Activated T-cell treated with anti-CD3 and anti-CD28 coated beads for 4 hours (primary cell): Measurements from ENCODE around the gene SORCS2.

Experiments used
- DNase-seq: peaks from one replicate; pipeline ENCODE4 v3.0.0-alpha.2; 2020

SORCS2 gene

DNA sequence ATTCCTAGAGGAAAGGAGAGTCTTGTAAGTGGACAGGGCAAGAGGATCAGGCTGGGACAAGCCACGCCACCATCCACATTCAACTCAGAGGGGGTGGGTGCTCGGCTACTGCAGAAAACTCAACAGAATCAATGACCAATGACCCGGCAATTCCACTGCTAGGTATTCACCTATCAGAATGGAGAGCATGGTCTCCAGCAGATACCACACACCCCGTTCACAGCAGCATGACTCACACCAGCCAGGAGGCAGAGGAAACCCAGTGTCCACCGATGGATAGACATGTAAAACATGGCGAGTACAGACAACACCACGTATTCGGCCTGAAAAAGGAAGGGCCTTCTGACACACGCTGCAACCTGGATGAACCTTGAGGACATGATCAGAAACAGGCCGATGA is 571.5 kb downstream of the SORCS2 start:
- no peak for DNase-seq

DNA sequence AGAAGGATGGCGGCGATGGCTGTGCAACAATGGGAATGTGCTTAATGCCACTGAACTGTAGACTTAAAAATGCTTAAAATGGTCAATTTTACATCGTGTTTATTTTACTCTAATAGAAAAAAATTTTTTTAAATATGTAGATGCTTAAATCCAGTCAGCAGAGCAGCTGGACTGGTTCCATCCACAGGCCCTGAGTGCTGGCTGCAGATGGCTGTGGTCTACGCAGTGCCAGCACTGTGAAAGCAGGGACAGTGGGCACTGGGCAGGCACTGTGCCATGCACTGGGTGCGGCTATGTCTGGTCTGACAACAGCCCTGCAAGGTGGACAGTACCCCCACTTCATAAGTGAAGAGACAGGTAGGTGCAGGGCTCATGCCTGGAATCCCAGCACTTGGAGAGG is 572.1 kb downstream of the SORCS2 start:
- no peak for DNase-seq

DNA sequence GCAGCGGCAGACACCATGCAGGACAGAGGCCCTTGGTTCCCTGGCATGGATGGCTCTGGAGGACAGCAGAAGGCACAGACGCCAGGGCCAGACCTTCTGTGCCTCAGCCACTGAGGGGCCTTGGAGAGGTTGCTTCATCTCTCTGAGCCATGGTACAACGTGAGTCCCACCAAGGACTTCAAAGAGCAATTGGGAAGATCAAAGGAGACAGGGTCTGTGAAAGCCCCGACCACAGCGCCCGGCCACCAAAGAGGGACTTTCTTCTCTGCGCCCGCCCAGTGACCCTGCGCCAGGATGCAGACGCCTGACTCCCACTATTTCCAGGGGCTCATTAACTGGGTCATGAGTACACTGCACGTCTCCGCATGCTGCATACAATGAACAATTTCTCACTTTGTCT is 573.3 kb downstream of the SORCS2 start:
- no peak for DNase-seq

DNA sequence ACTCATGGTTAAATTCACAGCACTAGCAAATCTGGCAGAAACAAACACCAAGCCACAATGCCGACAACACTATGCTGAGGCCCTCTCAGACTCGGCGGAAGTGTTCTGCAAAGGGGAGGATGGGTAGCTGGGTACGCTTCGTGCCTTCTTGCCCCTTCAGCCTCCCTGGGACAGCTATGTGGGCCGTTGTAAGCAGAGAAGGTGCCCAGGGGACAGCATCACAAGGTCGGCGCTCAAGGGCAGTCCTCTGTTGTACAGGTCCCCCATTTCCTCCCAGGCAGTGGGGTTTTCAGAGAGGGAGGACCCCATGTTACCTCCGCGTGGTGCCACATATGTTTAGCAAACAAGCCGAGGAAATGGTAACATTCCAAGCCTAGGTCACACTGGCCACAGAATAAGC is 573.7 kb downstream of the SORCS2 start:
- DNase-seq, result no peak

DNA sequence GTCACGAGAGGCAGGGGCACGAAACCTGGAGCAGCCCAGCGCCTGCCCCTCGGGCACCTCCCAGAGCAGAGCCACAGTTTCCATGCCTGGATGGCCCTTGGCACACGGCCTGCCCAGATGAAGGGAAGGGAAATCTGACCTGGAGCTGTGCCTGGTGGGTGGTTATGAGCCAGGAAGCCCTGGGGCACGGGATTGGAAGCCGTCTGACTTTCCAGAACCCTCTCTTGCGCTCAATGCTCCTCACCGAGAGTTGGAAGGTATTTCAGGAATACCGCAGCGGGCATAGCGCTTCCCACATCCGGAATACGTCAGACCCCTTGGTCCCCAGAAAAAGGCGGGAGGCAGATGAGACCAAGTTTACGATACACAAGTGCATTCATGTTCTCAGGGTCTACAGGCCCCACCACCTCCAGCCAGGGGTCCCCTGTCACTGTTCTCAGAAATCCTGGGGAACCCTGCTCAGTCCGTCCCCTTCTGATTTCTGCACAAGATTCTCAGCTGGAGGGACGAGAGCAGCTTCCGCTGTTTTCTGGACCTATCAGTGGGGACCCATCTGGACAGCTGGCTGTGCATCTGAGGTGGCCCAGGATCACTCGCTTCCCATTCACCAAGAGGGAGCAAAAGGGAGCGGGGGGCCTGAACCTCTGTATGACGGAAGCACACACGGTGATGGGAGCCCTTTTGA is 574.5 kb downstream of the SORCS2 start:
- no peak for DNase-seq

DNA sequence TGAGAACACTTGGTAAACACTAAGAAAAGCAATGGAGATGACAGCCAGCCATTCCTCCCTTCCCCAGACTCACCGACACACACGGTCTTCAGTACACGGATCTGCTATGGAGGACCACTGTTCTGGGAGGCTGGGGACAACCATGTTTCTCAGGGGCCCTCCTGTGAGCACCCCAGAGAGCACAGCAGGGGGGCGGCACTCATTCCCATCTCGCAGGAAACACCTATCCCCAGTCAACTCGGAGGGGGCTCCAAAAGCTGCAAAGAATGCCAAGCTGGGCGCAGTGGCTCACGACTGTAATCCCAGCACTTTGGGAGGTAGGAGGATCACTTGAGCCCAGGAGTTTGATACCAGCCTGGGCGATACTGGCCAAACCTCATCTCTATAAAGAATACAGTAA is 575.2 kb downstream of the SORCS2 start:
- DNase-seq, result no peak

DNA sequence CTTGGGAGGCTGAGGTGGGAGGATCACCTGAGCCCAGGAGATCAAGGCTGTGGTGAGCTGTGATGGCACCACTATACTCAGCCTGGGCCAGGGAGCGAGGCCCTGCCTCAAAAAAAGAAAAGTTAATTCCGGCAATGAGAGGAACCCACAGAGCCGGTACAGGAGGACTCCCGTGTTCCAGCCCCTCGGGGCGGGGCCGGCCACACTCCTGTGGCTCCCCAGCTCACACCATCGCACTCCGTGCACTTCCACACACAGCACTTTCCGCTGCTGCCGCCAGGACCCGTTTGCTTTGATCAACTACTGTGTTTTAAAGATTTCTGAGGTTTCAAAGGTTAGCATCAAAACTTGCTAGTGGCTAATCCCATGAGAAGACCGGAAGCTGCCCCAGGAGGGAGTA is 575.6 kb downstream of the SORCS2 start:
- DNase-seq, result no peak

DNA sequence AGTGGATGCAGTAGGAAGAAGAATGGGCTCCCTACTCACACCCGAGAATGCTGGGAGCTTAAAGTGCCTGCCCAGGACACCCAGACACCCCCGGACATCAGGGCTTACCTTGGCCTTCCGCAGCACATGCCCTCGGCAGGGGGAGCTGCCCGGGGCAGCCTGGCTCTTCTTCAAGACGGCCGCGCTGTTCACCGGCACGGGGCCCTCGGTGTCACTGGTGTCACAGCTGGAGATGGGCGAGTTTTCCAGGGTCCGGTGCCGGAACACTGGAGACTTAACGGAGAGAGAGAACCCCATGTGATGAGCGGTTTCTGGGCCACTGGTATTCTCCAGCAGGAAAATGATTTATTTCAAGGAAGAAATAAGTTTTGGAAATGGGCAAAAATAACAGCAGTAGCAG is 576.4 kb downstream of the SORCS2 start:
- DNase-seq, result no peak

DNA sequence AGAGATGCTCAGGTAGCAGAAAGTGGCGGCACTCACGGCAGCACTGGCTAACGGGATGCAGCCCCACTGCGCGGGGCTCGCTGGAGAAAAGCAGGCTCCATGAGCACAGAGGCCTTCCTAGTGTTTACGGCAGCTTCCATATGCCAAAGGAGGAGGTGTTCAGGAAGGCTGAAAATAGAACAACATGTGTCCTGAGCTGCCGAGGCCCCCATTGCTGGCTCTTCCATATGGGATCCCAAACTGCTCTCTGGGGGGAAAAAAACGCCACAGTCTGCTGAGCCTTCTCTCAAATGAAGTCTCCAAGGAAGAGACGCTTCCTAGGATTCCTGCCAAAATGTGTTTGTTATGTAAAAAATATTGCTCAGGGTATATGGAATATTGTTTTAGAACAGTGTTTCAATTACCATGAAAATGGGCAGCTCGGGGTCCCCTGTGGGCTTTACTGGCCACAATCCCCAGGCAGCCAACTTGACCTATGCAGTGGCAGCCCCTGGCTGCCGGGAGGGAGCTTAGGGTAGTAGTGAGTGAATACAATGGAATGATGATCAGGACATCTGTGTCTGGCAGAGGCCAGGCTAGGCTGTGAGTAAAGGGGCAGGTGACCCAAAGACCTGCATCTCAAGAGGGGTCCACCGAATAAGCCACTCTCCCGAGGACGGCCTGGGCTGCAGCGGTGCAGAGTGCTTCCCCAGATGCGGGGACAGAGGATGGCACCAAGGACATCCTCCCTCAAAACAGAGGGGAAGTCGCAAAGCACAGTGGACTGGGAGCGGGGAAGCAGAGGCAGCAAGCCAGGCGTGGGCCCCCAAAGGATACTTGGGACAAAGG is 577.3 kb downstream of the SORCS2 start:
- DNase-seq, result no peak

DNA sequence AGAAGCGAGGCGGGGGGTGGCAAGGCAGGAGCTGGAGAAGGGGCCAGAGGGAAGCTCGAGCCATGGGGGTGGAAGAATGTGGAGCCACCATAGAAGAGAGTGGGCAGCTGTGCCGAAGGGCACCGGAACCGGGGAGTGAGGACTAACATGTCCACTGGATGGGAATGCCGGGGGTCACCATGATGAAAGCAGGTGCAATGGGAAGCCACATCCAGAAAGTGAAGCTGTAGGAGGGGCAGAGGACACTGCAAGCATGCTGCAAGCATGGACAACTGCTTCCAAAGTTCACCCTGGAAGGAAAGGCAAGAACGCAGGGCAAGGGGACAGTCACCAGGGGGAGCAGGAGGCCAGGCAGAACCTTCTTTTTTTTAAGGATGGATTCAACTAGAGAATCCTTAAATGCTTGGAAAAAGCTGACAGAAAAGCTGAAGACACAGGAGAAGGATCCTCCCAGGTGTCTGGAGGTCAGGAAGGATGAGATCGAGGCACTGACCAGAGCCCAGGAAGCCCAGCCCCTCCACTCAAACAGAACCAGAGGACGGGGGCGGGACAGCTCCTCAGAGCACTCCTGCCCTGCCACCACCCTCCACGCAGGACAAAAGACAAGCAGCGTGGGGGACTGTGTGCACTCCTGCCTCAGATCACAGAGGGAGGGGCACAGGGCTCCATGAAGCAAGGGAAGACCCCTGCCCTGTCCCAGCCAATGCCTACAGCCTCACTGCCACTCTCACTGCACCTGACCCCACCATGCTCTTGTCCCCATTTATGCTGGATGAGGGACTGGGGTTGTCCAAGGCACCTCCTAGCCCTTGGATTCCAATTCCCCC is 578.1 kb downstream of the SORCS2 start:
- no peak for DNase-seq

DNA sequence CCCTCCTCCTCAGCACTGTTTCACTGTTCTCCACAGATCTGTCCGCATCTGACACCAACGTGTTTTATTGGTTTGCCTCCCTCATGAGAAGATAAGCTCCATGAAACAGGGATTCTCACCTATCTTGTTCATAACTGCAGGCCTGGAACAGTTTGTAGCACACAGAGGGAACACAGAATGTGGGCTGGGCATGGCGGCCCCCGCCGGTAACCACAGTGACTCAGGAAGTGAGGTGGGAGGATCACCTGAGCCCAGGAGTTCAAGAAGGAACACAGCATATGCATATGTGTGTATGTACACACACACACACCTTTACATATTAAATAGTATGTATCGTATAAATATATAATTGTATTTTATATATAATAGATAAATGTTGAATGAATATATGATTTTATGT is 578.7 kb downstream of the SORCS2 start:
- peak; percentile 47 for DNase-seq

DNA sequence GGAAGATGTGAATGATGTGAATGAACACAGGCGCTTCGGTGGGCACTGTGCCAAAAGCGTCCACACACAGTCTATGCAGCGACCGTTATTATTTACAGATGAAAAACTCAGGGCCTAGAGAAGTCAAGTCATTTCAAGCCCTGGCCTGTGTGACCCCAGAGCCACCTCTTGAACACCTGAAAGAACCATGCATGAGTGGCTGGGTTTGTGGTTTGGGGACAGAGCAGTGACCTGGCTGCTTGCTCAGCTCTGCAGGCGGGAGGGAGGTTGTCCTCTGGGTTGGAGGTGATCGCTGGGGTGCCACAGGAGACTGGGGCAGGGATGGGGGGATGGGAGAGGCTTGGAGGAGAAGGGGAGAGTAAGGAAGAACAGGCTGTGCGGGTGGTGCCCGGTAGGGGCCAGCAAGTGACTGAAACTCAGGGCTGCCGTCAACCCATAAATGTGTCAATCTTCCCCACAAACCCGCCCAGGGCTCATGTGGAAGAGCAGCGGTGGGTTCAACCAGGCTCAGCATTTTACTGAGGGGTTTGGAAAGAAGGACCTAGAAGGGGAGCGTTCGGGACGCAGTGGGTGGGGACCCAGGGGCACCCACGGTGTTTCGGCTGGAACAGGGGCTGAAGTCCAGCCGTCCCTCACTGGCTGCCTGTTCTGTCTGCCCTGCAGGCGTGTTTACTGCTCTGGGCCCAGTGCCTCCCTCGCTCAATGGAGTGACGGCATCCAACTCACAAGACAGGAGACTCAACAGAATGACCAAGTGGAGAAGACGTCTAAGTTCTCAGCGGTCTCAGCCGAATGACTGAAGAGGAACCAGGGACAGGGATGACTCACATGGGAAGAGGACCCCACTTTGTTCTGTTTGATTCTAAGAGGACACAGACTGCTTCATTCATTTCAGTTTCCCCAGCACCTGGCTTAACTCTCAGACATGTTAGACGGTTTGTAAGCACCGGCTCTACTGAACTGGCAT is 579.5 kb downstream of the SORCS2 start:
- no peak for DNase-seq

DNA sequence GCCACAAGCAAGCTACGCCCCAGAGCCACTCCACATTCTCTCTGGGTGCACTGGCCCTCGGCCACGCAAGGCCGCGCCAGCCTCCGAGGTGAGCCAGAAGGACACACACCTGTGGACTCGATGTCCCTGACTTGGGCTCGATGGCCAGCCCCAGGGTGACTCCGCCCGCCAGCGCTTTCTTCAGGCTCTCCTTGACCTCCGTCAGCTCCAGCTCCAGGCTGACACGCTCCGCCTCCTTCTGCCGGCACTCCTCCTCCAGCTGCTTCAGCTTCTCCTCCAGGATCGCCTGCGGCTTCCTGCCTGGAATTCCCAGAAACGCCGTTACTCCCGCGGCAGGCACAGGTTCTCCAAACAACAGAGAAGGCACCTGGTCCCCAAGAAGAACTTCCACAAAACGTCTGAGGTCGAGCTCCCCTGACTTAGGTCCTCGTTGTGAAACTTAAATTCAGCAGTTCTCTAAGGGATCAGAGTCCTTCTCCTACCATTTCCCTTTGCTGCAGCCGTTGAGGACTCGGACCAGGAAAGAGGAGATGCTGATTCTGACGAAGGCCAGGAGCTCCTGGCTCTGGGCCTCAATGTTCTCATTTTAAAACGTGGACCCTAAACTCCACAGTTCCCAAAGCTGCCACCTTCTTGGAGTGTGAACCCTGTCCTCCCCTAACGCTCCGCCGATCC is 580.5 kb downstream of the SORCS2 start:
- no peak for DNase-seq

DNA sequence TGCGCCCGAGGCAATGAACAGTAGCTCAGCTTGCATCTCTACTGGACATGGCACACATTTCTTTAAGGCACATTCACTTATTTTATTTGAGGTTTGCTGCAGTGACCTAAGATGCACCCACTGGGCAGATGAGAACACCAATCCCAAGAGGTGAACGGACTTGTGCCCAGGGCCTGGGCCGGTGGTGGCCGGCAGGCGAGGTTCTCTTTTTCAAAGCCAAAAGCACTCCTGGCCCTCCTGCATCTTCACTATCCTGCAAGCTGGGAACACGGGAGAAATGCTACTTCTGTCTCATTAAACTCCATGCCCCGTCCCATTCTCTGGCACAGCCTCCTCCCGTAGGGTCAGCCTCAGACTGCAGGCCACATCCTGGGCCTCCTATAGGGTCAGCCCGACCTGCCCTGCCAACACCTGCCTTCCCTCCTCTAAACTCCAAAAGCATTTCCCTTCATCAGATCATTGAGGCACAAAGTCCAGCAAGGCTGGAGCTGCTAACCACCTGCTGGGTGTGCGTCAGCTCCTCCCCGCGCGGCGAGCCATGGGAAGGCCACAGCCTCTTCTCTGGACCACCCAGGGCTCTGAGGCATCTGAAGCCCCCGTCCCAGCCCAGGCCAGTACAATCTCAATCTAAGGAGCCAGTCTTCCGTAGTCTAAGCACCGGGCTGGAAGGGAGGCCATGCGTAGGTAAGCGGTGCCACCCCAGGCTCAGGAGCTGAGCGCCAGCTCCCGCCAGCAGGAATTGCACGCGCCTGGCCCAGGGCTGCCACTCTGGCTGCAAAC is 581.3 kb downstream of the SORCS2 start:
- DNase-seq, result no peak

DNA sequence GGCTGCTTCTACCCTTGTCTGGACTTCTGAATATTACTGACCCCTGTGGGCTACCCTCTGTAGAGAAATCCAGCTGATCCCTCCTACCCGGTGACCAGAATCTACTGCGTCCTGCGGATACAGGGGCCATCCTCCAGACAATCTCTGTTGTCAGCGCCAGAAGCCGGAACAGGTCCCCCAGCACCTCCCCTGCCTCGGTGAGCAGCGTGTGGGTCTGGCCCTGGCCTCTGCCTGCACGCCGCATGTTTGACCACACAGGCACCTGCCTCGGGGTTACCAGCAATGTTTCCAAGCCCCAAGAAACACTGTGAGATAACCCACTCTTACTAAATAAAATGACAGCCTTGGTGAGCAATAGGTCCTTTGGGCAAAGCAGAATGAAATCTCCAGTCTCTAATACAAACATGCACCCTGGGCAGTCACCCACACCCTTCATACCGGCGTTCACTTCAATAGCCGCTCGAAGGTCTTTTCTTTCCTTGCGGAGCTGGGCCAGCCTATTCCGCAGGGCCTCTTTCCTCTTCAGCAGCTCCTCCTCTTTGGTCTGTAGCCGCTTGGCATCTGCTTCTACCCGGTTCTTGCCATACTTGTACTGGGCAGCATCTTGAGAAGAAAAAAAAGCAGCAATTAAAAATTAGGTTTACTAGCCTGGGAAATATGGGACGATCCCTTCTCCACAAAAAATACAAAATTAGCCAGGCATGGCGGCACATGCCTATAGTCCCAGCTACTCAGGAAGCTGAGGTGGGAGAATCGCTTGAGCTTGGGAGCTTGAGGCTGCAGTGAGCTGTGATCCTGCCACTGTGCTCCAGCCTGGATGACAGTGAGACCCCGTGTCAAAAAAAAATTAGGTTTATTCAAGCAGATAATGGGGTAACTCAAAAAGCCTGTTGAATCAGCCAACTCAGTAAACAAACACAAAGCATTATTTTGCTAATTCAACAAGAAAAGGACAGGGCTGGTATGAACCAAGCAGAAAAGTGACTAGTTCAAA is 582.3 kb downstream of the SORCS2 start:
- DNase-seq, result no peak

DNA sequence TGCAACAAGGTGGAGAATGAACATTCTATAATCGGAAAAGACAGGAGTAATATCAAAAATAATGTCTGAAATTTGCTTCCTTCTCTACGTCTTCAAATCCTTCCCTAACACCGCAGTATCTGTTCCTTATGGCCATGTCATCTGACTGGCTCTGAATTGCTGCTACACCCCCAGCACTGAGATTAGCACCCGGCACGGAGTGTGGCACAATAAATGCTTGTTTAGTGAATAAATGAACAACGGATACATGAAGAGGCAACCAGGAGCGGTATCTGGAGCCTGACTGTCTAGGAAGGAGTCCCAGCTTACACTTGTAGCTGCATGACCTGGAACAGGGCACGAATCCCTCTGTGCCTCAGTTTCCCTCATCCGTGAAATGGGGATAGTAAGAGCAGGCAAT is 583.1 kb downstream of the SORCS2 start:
- DNase-seq, result no peak

DNA sequence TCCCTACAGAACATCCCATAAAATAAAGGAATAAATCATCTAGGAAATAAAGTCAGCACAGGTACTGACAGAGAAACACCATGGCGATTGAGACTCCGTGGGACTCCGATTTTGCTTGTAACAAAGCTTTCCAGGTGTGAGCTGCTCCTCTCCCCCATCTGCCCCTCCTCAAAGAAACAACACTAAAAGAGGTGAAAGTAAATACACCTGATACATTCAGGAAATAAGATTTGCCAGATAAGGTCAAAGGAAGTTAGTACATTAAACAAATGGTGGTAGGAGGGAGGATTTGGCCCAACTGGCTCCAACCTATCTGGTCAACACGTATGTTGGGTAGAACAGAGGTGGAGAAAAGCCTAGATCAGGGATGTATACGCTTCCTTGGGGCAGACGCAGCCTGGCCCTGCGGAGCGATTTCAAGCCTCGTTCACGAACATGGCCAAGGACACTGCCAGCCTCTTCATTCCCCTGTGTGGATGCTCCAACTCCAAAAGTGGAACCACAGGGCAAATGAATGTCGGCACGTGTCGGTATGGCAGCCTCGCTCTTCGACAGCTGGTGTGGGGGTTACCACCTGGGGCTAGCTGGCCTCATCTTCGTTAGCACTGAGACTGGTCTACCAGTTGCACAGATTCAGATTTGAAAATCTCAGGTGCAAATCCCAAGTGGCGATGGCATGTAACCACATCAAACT is 584.8 kb downstream of the SORCS2 start:
- no peak for DNase-seq

DNA sequence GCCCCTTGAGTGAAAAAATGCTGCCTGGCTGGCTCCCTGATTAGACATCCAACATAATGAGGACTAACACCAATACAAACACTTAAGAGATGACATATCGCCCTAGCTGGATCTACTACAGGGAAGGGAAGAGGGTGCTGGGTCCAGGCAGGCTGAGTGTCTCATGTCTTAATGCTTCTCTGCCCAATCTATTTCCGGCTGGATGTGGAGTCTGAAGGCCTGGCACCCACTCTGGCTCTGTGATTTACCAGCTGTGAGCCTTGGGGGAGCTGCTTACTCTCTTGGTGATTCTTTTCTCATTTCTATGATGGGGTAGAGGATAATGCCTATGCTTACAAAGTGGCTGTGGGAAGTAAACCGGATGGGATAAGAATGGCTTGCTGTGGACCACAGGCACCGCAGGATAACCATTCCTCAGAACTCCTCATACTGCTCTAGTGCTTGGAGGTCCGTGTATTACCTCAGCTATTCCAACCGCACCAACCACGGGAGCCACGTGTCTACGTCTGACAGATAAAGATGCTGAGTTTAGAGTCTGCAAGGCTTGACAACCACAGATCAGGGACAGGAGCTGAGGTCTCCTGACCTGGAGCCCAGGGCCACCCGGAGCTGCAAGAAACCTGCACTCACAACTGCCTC is 585.7 kb downstream of the SORCS2 start:
- no peak for DNase-seq
